ENCODE results near the gene SRPK2. TPM values are rescaled to one million over a fixed set of nuclear protein-coding genes. Genes with fewer than 3 reads are reported as not detected.

Gene SRPK2
- total and polyA plus RNA-seq, 2 of the 8 experiments (the other 6 are each of a cell fraction or from before 2014, with no cell fraction given), result 10.0 to 47.1 TPM

- TF ChIP-seq PHF8 (conservative IDR thresholded peaks at IDR 0.05; ENCODE audit: low read depth, low read length) (no peak), SUZ12 (IDR thresholded peaks at IDR 0.05; ENCODE audit: low read length) (no peak), YY1 (IDR thresholded peaks at IDR 0.05; ENCODE audit: low read depth, low read length) (no peak)
Measured at GRCh38 chr7:105178177-105178576, 210.5 kb downstream of the SRPK2 start (continued).
